ENCODE data around the gene CLDN19.
"Not testable (repeated sequence)": the region's sequence is repeated elsewhere in the genome, so short reads cannot be mapped to it uniquely, and the experiment has no call there.

Gene CLDN19

DNA sequence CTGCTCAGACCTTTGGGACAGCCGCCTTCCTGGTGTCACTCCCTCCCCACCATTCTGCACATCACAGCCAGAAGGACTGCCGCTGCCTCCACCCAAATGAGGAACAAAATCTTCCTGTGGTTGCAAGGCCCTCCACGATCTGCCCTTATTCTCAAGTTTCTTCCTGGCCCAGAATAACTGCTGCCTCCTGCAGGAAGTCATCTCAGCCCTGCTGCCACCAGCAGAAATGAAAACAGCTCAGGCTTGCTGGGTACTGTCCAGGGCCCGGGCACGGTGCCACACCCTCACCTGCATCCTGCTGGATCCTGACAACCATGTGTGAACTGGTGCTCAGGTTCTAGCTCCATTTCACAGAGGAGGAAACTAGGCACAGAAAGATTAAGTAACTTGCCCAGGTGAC lies 2.8 kb downstream of the CLDN19 start:
- peak in 1 of 2 donors; percentile 89 for DNase-seq

DNA sequence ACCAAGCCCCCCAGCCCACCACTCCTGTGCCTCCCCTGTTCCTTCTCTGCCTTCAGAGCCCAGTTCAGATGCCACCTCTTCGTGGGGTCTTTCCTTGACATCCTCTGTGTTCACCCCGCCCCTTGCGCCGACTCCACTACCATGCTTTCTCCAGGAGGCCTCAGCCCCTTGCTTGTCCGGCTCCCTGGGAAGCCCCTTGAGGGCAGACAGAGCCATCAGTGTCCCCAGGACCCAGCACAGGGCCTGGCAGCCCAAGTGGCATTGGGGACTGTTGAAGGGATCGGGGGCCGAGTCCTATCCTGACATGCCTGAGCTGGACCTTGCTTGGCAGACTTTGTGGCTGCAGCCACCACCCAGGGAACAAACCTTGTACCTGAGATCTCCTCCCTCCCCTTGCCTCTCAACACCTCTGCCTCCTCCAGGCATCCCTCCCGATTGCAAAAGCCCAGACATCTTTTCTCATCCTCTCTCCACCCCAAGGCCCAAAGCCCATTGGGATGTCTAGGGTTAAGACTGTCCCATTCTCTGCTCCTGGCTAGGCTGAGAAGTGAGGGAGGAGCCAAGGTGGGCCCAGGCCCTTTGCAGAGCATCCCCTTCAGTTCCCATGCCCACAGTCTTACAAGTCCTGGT lies 3.4 kb downstream of the CLDN19 start:
- DNase-seq = no peak

GRCh38 chr1:42736152-42736551 lies 3.9 kb downstream of the CLDN19 start:
- DNase-seq = no peak

DNA sequence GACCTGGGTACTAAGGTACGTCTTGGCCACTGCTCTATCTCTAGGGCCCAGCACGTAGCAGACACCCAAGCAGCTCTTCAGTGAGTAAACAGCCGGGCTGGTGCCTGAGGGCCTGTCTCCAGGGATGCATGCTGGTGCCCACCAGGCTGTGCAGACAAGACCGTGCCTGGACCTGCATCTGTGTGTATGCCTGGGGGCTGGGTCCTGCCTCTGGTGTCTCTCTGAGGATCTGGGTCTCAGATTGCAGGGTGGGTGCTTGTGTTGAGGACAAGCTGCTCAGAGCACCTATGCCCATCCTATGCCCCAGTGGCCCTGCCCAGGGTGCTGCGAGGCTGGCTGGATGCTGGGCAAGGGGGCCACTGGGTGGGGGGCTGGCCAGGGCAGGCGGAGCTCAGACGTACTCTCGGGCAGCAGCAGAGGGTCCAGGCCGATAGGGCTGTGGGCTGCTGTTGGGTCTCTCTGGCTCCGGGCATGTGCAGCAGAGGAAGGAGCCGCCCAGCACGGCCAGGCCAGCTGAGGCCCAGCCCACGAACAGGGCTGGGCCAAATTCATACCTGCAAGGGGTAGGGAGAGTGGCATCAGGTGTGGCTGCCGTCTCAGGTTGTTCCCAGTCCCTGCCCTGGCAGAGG lies 4.4 kb downstream of the CLDN19 start:
- DNase-seq = no peak

DNA sequence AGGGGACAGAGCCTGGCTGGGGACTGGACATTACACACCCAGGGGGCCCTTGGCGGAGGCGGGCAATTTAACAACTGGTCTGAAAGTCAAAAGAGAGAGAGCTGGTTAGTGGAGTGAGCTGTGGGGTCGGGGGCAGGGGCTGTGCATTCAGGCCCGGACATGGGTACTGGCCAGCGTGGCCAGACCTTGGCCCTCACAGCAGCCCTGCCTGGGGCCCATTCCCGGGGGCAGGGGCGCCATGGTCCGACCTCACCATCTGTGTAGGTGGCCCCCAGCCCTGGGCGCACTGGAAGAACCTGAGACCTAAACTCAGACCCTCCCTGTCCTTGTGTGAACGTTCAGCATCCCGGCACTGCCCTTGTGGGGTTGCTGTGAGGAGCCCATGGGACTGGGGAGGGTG lies 5.0 kb downstream of the CLDN19 start:
- no peak for DNase-seq

DNA sequence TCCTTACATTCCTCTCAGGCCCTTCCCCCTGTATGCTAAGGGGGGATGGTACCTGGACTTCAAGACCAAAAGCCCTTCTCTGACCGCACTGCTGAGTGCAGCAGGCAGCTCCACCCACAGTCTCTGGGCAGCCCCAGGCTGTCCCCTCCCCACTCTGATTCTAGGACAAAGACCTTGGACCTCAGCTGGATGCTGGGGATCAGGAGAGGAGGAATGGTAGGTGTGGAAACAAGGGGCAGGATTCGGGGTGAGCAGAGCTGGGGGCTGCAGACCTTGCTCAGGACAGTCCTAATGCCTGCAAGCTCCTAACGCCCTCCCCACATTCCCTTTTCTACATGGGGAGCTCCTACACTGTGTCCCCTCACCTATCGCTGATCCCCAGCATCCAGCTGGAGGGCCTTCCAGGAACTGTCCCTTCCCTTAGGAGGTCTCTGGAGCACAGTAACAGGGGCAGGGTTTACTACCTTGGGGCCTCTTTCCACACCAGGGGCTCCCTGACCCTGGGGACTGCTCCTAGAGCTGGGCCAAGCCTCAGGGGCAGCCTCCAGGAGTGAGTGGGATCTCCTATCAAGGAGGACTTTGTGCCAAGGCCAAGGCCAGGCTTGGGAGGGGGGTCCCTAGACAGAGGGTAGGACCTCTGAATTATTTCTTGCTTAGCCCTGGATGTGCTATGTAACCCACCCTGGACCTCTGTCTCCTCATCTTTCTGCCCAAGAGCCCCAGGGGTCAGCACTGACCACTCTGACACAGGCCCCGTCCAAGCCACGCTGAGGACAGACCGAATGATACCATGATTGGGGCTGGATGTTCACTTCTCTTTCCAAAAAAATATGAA lies 5.6 kb downstream of the CLDN19 start:
- no peak for DNase-seq

DNA sequence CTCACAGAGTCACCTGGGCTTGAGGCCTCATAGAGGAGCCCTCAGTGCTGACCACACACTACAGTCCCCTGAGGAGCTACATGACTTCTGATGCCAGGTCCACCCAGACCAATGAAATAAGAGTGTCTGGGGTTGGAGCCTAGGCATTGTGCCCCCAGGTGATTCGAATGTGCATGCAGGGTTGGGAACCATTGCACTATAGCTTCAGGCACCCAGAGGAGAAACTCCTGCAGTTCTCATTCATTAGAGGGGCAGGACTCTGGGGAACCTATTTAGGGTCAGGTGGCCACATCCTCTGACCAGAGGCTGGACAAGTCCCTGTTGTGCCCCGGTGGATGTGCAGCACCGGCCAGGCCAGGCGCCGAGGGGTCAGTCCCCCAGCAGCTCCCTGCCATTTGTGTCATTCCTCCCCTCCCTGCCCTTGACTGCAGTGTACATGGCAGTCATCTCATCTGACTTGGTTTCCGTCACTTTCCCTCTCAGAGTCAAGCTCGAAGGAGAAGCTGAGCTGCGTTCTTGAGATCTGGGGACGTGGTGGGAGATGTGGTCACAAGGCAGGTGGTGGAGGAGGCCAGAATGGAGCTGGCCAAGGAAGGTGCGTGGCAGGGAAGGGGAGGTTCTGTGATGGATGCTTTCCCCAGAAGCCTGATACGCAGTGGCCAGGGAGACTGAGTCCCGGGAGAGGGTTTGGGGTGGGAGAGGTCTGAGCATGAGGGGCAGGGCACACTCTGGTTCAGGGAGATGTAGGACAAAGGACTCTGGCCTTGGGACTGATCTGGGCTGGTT lies 6.4 kb downstream of the CLDN19 start:
- no peak for DNase-seq

GRCh38 chr1:42732126-42732680 lies 7.8 kb downstream of the CLDN19 start:
- no peak for DNase-seq

DNA sequence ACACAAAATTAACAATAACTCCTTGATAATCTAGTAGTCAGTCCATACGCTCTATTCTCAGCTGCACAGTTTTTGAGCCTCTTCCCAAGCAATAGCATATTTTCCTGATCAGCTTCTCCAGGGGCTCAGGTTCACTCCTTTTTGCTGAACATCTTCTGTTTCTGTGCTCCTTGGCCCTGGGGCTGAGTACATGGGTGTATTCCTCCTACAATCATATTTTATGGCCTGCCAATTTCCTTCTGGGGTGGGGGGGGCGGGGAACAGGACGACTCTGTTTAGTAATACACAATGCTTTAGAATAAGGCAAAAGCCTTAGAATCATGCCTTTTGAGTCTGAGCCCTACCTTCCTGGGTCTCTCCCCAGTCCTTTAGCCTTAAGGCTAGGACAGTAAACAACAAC lies 8.5 kb downstream of the CLDN19 start:
- no peak for DNase-seq

DNA sequence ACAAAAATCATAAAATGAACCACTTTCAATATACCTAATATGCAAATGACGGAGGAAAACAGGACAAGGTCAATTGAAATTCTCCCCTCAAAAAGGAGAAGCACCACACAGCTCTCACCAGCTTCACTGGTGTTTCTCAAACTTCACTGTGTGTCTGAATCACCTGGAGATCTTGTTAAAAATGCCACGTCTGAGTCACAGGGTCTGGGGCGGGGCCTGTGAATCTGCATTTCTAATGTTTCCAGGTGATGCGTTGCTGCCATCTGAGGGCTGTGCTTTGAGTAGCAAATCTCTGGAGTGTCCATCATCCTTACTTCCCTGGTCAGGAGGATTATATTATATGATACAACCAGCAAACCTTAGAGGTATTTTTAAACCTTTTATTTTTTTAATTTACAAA lies 9.0 kb downstream of the CLDN19 start:
- DNase-seq = no peak

GRCh38 chr1:42730002-42730401 lies 10.0 kb downstream of the CLDN19 start:
- no peak for DNase-seq

GRCh38 chr1:42725820-42726219 lies 14.2 kb downstream of the CLDN19 start:
- not testable (repeated sequence) for DNase-seq

DNA sequence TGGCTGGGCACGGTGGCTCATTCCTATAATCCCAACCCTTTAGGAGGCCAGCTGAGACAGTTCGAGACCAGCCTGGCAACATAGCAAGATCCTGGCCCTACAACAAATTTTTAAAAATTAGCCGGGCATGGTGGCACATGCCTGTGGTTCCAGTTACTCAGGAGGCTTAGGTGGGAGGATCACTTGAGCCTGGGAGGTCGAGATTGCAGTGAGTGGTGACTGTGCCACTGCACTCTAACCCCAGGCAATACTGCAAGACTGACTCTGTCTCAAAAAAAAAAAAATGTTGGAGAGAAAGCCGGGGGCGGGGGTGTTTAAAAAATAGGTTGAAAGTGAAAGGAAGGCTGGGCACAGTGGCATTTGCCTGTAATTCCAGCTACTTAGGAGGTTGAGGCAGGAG lies 16.5 kb downstream of the CLDN19 start:
- DNase-seq = no peak

- DNase-seq = not testable (repeated sequence)
Measured at GRCh38 chr1:42722403-42722802, 17.6 kb downstream of the CLDN19 start.

GRCh38 chr1:42721926-42722325 lies 18.1 kb downstream of the CLDN19 start:
- no peak for DNase-seq

DNA sequence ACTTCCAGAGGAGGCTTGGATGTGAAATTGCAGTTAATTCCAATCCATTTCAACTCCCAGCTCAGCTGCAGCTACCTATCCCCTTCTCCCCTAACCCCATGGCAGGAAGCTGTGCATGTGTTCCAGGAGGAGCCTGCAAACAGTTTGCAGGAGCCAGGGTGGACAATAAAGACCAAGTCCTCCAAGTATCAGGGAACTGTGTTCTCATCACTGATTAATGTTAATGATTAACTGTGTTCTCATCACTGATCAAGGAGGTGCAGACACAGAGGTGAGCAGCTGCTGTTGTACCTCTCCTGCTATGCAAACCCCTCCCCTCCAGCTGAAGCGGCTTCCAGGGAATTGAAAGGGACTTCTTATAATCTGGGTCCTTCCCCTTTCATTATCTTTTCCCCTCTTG lies 19.2 kb downstream of the CLDN19 start:
- no peak for DNase-seq

DNA sequence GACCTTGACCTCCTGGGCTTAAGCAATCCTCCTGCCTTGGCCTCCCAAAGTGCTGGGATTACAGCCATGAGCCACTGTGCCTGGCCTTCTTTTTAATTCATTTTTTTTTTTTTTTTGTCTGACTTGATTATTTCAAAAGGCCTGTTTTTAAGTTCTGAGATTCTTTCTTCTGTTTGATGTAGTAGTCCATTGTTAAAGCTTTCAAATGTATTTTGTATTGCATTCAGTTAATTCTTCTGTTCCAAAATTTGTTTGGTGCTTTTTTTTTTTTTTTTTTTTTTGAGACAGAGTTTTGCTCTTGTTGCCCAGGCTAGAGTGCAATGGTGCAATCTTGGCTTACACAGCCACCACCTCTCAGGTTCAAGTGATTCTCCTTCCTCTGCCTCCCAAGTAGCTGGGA lies 25.6 kb downstream of the CLDN19 start:
- DNase-seq = not testable (repeated sequence)

DNA sequence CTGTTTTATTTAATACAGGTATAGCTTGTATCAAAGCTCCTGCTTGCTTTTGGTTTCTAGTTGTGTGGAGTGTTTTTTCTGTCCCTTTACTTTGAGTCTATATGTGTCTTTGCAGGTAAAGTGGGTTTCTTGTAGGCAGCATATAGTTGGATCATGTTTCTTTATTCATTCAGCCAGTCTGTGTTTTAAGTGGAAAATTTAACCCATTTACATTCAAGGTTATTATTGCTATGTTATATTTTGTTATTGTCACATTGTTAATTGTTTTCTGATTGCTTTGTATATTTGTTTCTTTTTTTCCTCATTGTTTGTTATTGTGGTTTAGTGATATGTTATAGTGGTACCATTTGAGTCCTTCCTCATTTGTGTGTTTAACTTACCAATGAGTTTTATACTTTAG lies 26.7 kb downstream of the CLDN19 start:
- DNase-seq = no peak

DNA sequence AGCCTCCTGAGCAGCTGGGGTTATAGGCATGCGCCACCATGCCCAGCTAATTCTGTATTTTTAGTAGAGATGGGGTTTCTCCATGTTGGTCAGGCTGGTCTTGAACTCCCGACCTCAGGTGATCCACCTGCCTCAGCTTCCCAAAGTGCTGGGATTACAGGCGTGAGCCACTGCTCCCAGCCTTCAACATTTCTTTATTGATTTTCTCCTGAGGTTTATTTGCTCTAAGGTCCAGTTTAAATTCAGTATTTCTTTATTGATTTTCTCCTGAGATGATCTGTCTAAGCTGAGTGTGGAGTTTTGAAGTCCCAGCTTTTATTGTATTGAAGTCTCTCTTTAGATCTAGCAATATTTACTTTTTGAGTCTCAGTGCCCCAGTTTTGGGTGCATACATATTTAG lies 27.2 kb downstream of the CLDN19 start:
- DNase-seq = not testable (repeated sequence)

- no peak for DNase-seq
Measured at GRCh38 chr1:42703888-42704464, 36.1 kb downstream of the CLDN19 start.

- no peak for DNase-seq
Measured at GRCh38 chr1:42700006-42700405, 40.0 kb downstream of the CLDN19 start.

GRCh38 chr1:42698081-42698813 lies 41.8 kb downstream of the CLDN19 start:
- DNase-seq = no peak

Data from bone marrow (tissue), 2 donors.